ENCODE data around the gene RAB1B.

RAB1B gene

DNA sequence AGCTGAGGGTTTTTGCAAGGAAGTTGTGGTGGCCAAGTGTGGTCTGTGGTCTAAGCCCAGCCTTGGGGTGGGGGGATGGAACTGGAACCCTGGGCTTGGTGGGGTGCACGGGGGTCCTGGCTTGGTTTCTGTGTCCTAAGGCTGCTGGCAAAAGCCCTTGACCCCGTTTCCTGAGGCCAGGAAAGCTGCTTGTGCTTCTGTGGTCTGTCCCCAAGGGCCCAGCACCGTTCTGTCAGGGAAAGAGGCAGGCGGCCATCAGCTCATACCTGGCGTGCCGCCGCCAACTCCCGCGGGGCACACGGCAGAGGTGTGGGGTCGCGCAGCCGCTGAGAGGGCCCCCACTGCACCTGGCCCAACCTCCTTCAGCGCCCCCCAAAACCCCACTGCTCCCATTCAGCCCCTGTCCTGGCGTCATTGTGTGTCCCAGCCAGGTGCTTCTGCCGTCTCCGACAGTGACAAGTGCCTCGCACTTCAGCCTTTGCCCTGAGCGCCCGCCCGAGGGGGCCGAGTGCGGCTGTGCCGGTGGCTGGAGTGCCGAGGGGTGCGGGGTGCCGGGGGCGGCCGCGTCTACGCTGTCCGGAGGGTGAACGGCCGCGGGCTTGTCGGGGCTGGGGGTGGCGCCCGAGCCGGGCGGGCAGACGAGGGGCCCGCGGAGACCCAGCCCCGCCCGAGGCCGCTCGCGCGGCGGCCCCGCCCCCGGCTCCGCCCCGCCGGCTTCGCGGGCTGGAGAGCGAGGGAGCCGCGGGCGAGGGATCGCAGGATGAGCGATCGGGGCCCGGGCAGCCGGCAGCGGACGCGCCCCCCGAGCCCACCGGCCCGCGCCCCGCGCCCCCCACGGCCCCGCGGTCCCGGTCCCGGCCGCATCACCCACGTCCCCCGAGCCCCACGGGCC lies 9.3 kb downstream of the RAB1B start, which contains the start of gene CNIH2:
Gene CNIH2 (plus strand): TSS at position 705 of the 892 bp plus-strand sequence. CDS start 282 bp downstream, outside the sequence.
- no peak for DNase-seq (ENCODE audit: low read depth)
- TF ChIP-seq CTCF (conservative IDR thresholded peaks at IDR 0.05; ENCODE audit: control insufficient read depth, insufficient read depth, low read depth, low read length): no peak
- no peak within 1 kb of the TSS for H3K4me3 ChIP-seq (ENCODE audit: control insufficient read depth, low read depth, low read length)

DNA sequence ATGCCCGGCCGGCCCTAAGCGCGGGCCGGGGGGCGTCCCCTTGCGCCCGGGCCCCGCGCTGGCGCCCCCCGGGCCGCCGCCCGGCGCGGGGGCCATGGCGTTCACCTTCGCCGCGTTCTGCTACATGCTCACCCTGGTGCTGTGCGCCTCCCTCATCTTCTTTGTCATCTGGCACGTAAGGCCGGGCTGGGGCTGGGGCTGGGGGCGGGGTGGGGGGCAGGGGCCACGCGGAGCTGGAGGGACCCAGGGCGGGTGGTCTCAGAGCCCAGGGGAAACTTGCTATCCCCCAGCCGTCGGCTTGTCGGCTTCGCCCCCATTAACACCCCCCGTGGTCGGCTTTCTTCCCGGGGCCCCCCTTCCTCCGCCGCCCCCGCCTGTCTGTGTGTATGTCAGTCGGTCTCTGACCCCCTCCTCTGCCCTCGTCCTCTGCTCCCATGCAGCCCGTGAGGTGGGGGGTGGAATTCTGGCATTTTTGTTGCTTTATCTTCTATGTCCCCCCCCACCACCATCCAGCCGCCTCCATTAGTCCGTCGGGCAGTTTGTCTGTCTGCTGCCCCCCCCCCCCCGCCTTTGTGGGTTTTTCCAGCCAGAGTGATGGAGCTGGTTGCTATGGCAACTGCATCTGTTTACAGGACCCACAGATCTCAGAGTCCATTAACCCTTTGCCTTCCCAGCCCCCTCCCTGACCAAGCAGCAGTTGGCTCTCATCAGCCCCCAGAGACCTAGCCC lies 10.1 kb downstream of the RAB1B start:
- no peak for TF ChIP-seq CTCF (conservative IDR thresholded peaks at IDR 0.05; ENCODE audit: control insufficient read depth, insufficient read depth, low read depth, low read length)
- DNase-seq (ENCODE audit: low read depth): no peak
- H3K4me3 ChIP-seq (ENCODE audit: control insufficient read depth, low read depth, low read length): no peak overlapping the region

GRCh38 chr11:66279092-66279734 lies 10.8 kb downstream of the RAB1B start:
- TF ChIP-seq CTCF (conservative IDR thresholded peaks at IDR 0.05; ENCODE audit: control insufficient read depth, insufficient read depth, low read depth, low read length): no peak
- H3K4me3 ChIP-seq (ENCODE audit: control insufficient read depth, low read depth, low read length): no peak overlapping the region

DNA sequence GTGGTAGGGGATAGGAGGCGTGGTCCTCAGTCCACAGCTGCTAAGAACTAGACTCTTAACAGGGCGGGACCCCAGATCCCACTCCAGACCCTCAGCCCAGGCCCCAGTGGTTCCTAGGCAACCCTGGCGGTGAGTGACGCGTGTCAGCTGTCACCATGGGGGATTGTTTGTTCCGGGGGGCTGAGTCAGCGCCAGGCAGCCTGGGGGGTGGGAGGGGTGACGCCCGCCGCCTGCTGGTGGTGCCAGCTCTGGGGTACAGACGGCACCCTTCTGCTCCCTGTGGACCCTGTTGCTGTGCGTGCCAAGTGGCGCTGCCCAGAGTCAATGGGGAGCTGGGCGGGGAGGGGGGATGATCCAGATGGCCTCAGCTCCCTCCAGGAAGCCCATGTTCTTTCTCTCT lies 12.0 kb downstream of the RAB1B start:
- no peak for TF ChIP-seq CTCF (conservative IDR thresholded peaks at IDR 0.05; ENCODE audit: control insufficient read depth, insufficient read depth, low read depth, low read length)
- DNase-seq (ENCODE audit: low read depth): no peak
- no peak overlapping the region for H3K4me3 ChIP-seq (ENCODE audit: control insufficient read depth, low read depth, low read length)

More at GRCh38 chr11:66279092-66279734, 10.8 kb downstream of the RAB1B start:
- no peak for DNase-seq (ENCODE audit: low read depth)

GRCh38 chr11:66281001-66281400 lies 12.6 kb downstream of the RAB1B start:
- H3K4me3 ChIP-seq (ENCODE audit: control insufficient read depth, low read depth, low read length): no peak overlapping the region
- TF ChIP-seq CTCF (conservative IDR thresholded peaks at IDR 0.05; ENCODE audit: control insufficient read depth, insufficient read depth, low read depth, low read length): no peak
- DNase-seq (ENCODE audit: low read depth): no peak

GRCh38 chr11:66281776-66282467 lies 13.5 kb downstream of the RAB1B start:
- no peak for TF ChIP-seq CTCF (conservative IDR thresholded peaks at IDR 0.05; ENCODE audit: control insufficient read depth, insufficient read depth, low read depth, low read length)
- no peak for DNase-seq (ENCODE audit: low read depth)
- H3K4me3 ChIP-seq (ENCODE audit: control insufficient read depth, low read depth, low read length): no peak overlapping the region

Data from fibroblast of mammary gland (primary cell).